Ovary (tissue), 9 donors: ENCODE measurements around the gene EIF2S3B. TPM values are rescaled to one million over a fixed set of nuclear protein-coding genes. Genes with fewer than 3 reads are reported as not detected.

ENCODE experiments used
- DNase-seq, 5 donors: peaks; one replicate each; pipeline ENCODE4 v3.0.0-alpha.2; 2019 to 2020
- H3K27ac ChIP-seq, 2 donors: fragments of 200-600 bp; one replicate each; pipeline versions ENCODE4 v1.5.1 to v1.8.0; 2019 to 2022
- H3K27me3 ChIP-seq: fragments of 200-600 bp; one replicate; pipeline ENCODE4 v1.8.0; 2022
- H3K36me3 ChIP-seq: fragments of 200-600 bp; sonication (generic); one replicate; pipeline ENCODE4 v1.5.1; 2019
- H3K4me1 ChIP-seq: one replicate; pipeline ENCODE4 v1.8.1; 2013; ENCODE audit warnings: mild to moderate bottlenecking, moderate library complexity; ENCODE audit not compliant: insufficient read depth
- H3K4me3 ChIP-seq: fragments of 200-600 bp; sonication (generic); one replicate; pipeline ENCODE4 v1.5.1; 2017
- H3K9me3 ChIP-seq, 2 donors: fragments of 200-600 bp in 1 of 2; sonication (generic) in 1 of 2; one replicate each; pipeline versions ENCODE4 v1.5.1 to v1.8.1; 2013 to 2019; ENCODE audit warnings: mild to moderate bottlenecking in 1 of 2, moderate library complexity in 1 of 2
- CTCF ChIP-seq, 3 donors: fragments of 450-650 bp in 2 of 3; fragments of 200-600 bp in 1 of 3; IDR thresholded peaks; one replicate each; pipeline versions ENCODE4 v1.5.1 to v1.8.0; 2016 to 2022; ENCODE audit warnings: antibody characterized with exemption in 3 of 3, mild to moderate bottlenecking in 1 of 3
- EP300 ChIP-seq: sonication (generic); formaldehyde crosslinking; IDR thresholded peaks from one replicate; pipeline ENCODE4 v1.6.1; 2017; ENCODE audit warnings: antibody characterized with exemption
- POLR2A ChIP-seq: fragments of 450-650 bp; IDR thresholded peaks from one replicate; pipeline ENCODE4 v1.6.1; 2017; ENCODE audit warnings: antibody characterized with exemption, mild to moderate bottlenecking, moderate library complexity
- WGBS, 3 donors: extraction: QIAGEN DNeasy Blood & Tissue Kit in 1 of 3; methylation state at CpG; one replicate each; pipeline versions ENCODE4 v1.1.5 to v1.1.7; 2013 to 2017; 5-methylcytosine and 5-hydroxymethylcytosine counted together
- intact Hi-C, 4 donors: fragments of 100-400 bp; cut with DNase I; formaldehyde crosslinking; loops; one replicate each; pipeline versions ENCODE4 v1.11.0 to v1.15.1; 2022 to 2023
- polyA plus RNA-seq, 2 donors: library from polyadenylated mRNA; stranded (reverse); fragments of 200-250 nt in 1 of 2; fragments of 350-450 nt in 1 of 2; fragmentation: Illumina TruSeq in 1 of 2; extraction: RNeasy Lipid Tissue Mini Kit (QIAGEN cat#74804) in 1 of 2; gene quantifications; one replicate each; pipeline ENCODE4 v1.2.3, GENCODE V29; 2013 to 2014
- small RNA-seq: library from RNA; depleted of rRNA; stranded (forward); fragments of <200 nt; gene quantifications from one replicate; pipeline ENCODE3, GENCODE V24; 2016
- total RNA-seq, 7 donors: library from RNA; depleted of rRNA in 2 of 7; stranded (reverse); fragments of >200 nt in 2 of 7; fragmentation: NEBNext Ultra II Directional in 3 of 7; extraction: Animal tissue kit (Norgen Biotek cat#: 25700) in 3 of 7; gene quantifications; one replicate each; pipeline versions ENCODE4 v1.1.0 to v1.2.4, GENCODE V29; 2016 to 2023
- donor health status: DM: no; HTN: no; CAD: no; lungs with moderate emphysema.
- donor health status: DM: no; HTN: no; CAD: no.
- donor health status: Bipolar disorder and iron deficiency.
- donor health status: DM: yes; HTN: yes; CAD: no.
- donor health status: DM: no; HTN: no; CAD: no.
- donor health status: DM: yes; HTN: yes; CAD: no.

EIF2S3B gene
- total and polyA plus RNA-seq, 9 donors: 0.23 to 4.5 (median 1.1) TPM

DNA sequence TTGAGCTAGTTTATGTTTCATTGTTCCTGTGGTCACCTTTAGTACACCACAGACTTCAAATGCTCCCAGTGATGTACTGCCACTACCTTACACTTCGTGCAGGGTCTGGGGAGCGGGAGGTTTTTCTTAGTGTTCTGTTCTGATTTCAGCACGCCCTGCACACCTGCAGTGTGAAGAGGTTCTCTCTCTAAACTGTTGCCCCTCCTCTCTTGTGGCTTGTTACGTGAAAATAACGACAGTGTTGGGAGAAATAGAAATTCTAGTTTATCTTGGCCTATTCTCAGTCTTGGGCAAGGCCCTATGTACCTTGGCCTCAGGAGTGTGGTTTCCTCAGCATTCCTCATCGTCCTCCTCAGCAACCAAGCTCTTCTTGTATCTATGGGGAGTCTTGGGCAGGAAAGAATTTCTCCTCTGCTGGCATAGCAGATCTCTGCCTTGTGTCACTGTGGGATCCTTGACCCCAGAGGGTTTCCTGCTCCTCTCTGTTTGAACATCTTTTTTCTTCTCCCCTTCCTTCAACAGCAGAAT, 48.6 kb downstream of the EIF2S3B start:
- Histone ChIP-seq H3K4me1 (no peaks in the 10 kb centered on the region), H3K27ac (no peak overlapping the region), H3K9me3 (no peaks in the 10 kb centered on the region), H3K4me3 (no peak overlapping the region), H3K36me3 (no peaks in the 10 kb centered on the region), H3K27me3 (no peaks in the 10 kb centered on the region)
- TF ChIP-seq POLR2A (no peak), CTCF (IDR thresholded peaks at IDR 0.05) (no peak), EP300 (no peak)
- intact Hi-C loops: no loop called here
- DNase-seq: no peak
- WGBS, 3 donors: 87 to 91% (median 87%) methylated on average over 6 of the region's 6 CpGs

GRCh38 chr12:10554756-10555481, 49.2 kb downstream of the EIF2S3B start:
- intact Hi-C loops: loop anchor here in 1 of 4 donors (5.0 kb wide), 1 partner anchor 223 kb away; no protein-coding TSS in a partner anchor
- TF ChIP-seq CTCF (IDR thresholded peaks at IDR 0.05) (no peak), POLR2A (no peak), EP300 (no peak)
- Histone ChIP-seq H3K36me3 (no peaks in the 10 kb centered on the region), H3K4me3 (no peak overlapping the region), H3K4me1 (no peaks in the 10 kb centered on the region), H3K9me3 (no peaks in the 10 kb centered on the region), H3K27me3 (no peaks in the 10 kb centered on the region), H3K27ac (no peak overlapping the region)
- DNase-seq: no peak
- WGBS, 3 donors: 77 to 90% (median 87%) methylated on average over 7 of the region's 7 CpGs

GRCh38 chr12:10557329-10557728, 51.6 kb downstream of the EIF2S3B start:
- no peaks in the 10 kb centered on the region for H3K4me1 ChIP-seq
- WGBS, 3 donors: 62 to 68% (median 66%) methylated on average over 6 of the region's 6 CpGs
- H3K4me3 ChIP-seq: no peak overlapping the region
- intact Hi-C loops: loop anchor here in 1 of 4 donors (5.0 kb wide), 1 partner anchor 225 kb away; no protein-coding TSS in a partner anchor
- no peak for DNase-seq
- H3K27me3 ChIP-seq: no peaks in the 10 kb centered on the region
- no peaks in the 10 kb centered on the region for H3K36me3 ChIP-seq
- H3K27ac ChIP-seq: no peak overlapping the region
- H3K9me3 ChIP-seq: no peaks in the 10 kb centered on the region
- TF ChIP-seq CTCF (IDR thresholded peaks at IDR 0.05): no peak
- no peak for TF ChIP-seq EP300
- no peak for TF ChIP-seq POLR2A

- no peaks in the 10 kb centered on the region for H3K4me1 ChIP-seq
- H3K4me3 ChIP-seq: no peak overlapping the region
- no peaks in the 10 kb centered on the region for H3K36me3 ChIP-seq
- no peak for TF ChIP-seq CTCF (IDR thresholded peaks at IDR 0.05)
- no peak for TF ChIP-seq EP300
- no peak for TF ChIP-seq POLR2A
- WGBS, 3 donors: 78 to 79% (median 79%) methylated on average over 2 of the region's 2 CpGs
- H3K9me3 ChIP-seq: no peaks in the 10 kb centered on the region
- no peaks in the 10 kb centered on the region for H3K27me3 ChIP-seq
- no peak overlapping the region for H3K27ac ChIP-seq
- intact Hi-C loops: loop anchor here in 1 of 4 donors (5.0 kb wide), 1 partner anchor 225 kb away; no protein-coding TSS in a partner anchor
- no peak for DNase-seq
These were observed 52.1 kb downstream of the EIF2S3B start for GRCh38 chr12:10557766-10558165.

Small RNAs within 50 kb of the gene (small RNA-seq; reads per million reads assigned to genes)
- gene SLC25A39P2: not detected

Other genes starting within 250 kb of the EIF2S3B start
- gene KLRD1, start 198.0 kb upstream of the EIF2S3B start, total RNA-seq: 1 to 10 TPM in 4 of 7 donors, under 1 TPM in 3; 0.33 to 1.8 (median 1.2) TPM
- gene KLRD1, start 198.0 kb upstream of the EIF2S3B start, polyA plus RNA-seq: 1 to 10 TPM in 1 of 2 donors, under 1 TPM in 1; 0.12 to 3.8 TPM
- gene KLRK1, start 115.8 kb upstream of the EIF2S3B start, total RNA-seq: 1 to 10 TPM in 2 of 7 donors, under 1 TPM in 5; 0.12 to 2.1 (median 0.35) TPM
- 1 to 10 TPM in 1 of 2 donors, under 1 TPM in 1; 0.54 to 6.3 TPM for gene KLRK1, start 115.8 kb upstream of the EIF2S3B start, polyA plus RNA-seq
- under 1 TPM in 1 of 7 donors, not detected in 6; 0.60 TPM for gene KLRC4, start 96.1 kb upstream of the EIF2S3B start, total RNA-seq
- under 1 TPM in 1 of 2 donors, not detected in 1; 0.30 TPM for gene KLRC4, start 96.1 kb upstream of the EIF2S3B start, polyA plus RNA-seq
- gene KLRC3, start 85.3 kb upstream of the EIF2S3B start, total RNA-seq: under 1 TPM in 2 of 7 donors, not detected in 5; 0.58 to 0.72 TPM
- gene KLRC3, start 85.3 kb upstream of the EIF2S3B start, polyA plus RNA-seq: under 1 TPM; 0.19 to 0.90 TPM
- 1 to 10 TPM in 2 of 7 donors, under 1 TPM in 3, not detected in 2; 0.23 to 2.6 (median 0.57) TPM for gene KLRC2, start 69.9 kb upstream of the EIF2S3B start, total RNA-seq
- gene KLRC2, start 69.9 kb upstream of the EIF2S3B start, polyA plus RNA-seq: under 1 TPM; 0.15 to 0.28 TPM
- gene KLRC1, start 52.5 kb upstream of the EIF2S3B start, total RNA-seq: under 1 TPM in 5 of 7 donors, not detected in 2; 0.30 to 0.71 (median 0.52) TPM
- under 1 TPM; 0.17 to 0.73 TPM for gene KLRC1, start 52.5 kb upstream of the EIF2S3B start, polyA plus RNA-seq
- gene MAGOHB, start 107.7 kb downstream of the EIF2S3B start, total RNA-seq: 10 to 100 TPM in 6 of 7 donors, 1 to 10 TPM in 1; 8.5 to 25.9 (median 19.1) TPM
- 10 to 100 TPM; 14.1 to 20.4 TPM for gene MAGOHB, start 107.7 kb downstream of the EIF2S3B start, polyA plus RNA-seq
- gene STYK1, start 168.2 kb downstream of the EIF2S3B start, total RNA-seq: 1 to 10 TPM in 1 of 7 donors, under 1 TPM in 4, not detected in 2; 0.12 to 1.3 (median 0.33) TPM
- gene STYK1, start 168.2 kb downstream of the EIF2S3B start, polyA plus RNA-seq: under 1 TPM; 0.07 to 0.70 TPM
- 100 to 1,000 TPM; 241 to 404 (median 275) TPM for gene YBX3, start 217.4 kb downstream of the EIF2S3B start, total RNA-seq
- gene YBX3, start 217.4 kb downstream of the EIF2S3B start, polyA plus RNA-seq: 100 to 1,000 TPM; 193 to 302 TPM